Mucosa of descending colon (tissue), 3 donors: ENCODE data around the gene SLFN14. TPM values are rescaled to one million over a fixed set of nuclear protein-coding genes. Genes with fewer than 3 reads are reported as not detected.
A peak's percentile ranks its signal among the peaks of the same experiment; 100 is the strongest.
"Not testable (repeated sequence)": the region's sequence is repeated elsewhere in the genome, so short reads cannot be mapped to it uniquely, and the experiment has no call there.

Experiments used
- ATAC-seq: fragments of 200-7000 bp; cut with Tn5 transposase; one replicate; pipeline ENCODE4 v1.9.1; 2020; ENCODE audit warnings: mild to moderate bottlenecking, moderate library complexity
- DNase-seq, 3 donors: peaks; one replicate each; pipeline ENCODE4 v3.0.0-alpha.2; 2020
- H3K36me3 ChIP-seq: fragments of 200-600 bp; one replicate; pipeline ENCODE4 v1.8.0; 2021; ENCODE audit warnings: low read depth, mild to moderate bottlenecking
- H3K4me1 ChIP-seq: fragments of 200-600 bp; one replicate; pipeline ENCODE4 v1.8.0; 2021; ENCODE audit warnings: low read depth, mild to moderate bottlenecking
- H3K4me3 ChIP-seq: fragments of 200-600 bp; one replicate; pipeline ENCODE4 v1.8.0; 2021; ENCODE audit warnings: mild to moderate bottlenecking
- H3K9me3 ChIP-seq: fragments of 200-600 bp; one replicate; pipeline ENCODE4 v1.8.0; 2021; ENCODE audit warnings: mild to moderate bottlenecking
- CTCF ChIP-seq: fragments of 200-600 bp; IDR thresholded peaks from one replicate; pipeline ENCODE4 v1.8.0; 2022; ENCODE audit warnings: antibody characterized with exemption, mild to moderate bottlenecking
- intact Hi-C, 2 donors: fragments of 100-400 bp; cut with DNase I in 1 of 2; cut with micrococcal nuclease in 1 of 2; formaldehyde crosslinking; loops; one replicate each; pipeline versions ENCODE4 v1.11.0 to v1.11.1; 2022; cut with DNase I, micrococcal nuclease
- total RNA-seq, 3 donors: library from RNA; stranded (reverse); fragmentation: NEBNext Ultra II Directional in 2 of 3; extraction: Animal tissue kit (Norgen Biotek cat#: 25700) in 2 of 3; gene quantifications; one replicate each; pipeline versions ENCODE4 v1.2.1 to v1.2.4, GENCODE V29; 2021 to 2023
- donor health status: DM: no; HTN: no; CAD: no; lungs with moderate emphysema.
- donor health status: DM: no; HTN: no; CAD: no.
- donor health status: DM: no; HTN: yes; CAD: no.

The SLFN14 gene
- total RNA-seq, 3 donors from 2014 or later = not detected

DNA sequence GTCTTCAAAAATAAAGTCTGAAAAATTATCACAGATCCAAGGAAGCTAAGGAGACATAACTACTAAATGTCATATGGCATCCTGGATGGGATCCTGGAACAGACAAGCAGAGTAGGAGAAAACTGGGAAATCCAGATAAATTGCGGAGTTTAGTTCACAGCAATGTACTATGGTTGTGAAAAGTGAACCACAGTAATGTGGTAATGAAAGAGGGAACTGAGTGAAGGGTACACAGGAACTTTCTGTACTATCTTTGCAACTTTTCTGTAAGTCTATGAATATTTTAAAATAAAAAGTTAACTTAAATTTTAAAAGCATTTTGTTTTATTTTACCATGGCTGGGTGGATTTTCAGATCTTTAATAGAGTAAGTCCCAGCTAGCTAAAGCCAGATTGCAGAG, 39.5 kb downstream of the SLFN14 start:
- no peaks in the 10 kb centered on the region for H3K36me3 ChIP-seq
- ATAC-seq (no peak), DNase-seq (no peak)
- H3K4me3 ChIP-seq = no peak overlapping the region
- H3K9me3 ChIP-seq = no peaks in the 10 kb centered on the region
- TF ChIP-seq CTCF = no peak
- intact Hi-C loops = no loop called here
- H3K4me1 ChIP-seq = no peaks in the 10 kb centered on the region

DNA sequence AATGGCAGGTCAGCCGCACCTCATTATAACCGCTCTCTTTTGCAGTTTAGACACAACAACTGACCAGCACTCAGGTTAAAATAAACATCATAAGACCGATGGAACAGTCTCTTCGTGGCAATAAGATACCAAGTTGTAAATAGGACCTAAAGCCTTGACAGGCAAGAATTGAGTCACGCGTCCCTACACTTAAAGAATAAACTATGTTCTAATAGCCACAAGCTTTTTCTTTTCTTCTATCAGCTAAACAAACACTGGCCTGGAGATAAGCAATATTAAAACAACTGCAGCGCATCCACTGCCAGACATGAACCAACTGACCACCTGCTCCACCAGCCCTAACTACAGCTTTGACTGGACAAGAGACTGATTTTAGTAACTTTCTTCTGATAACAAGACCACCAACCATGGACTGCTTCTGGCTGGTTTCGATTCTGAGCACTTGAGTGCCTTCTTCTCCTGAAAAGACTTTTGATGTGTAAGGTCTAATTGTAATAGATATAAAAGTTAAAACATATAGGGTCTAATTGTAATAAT, 40.6 kb downstream of the SLFN14 start:
- no peak for ATAC-seq
- intact Hi-C loops = no loop called here
- H3K4me3 ChIP-seq = no peak overlapping the region

GRCh38 chr17:35519439-35519838, 41.2 kb downstream of the SLFN14 start:
- Histone ChIP-seq H3K9me3 (no peaks in the 10 kb centered on the region), H3K4me3 (no peak overlapping the region), H3K4me1 (no peaks in the 10 kb centered on the region), H3K36me3 (no peaks in the 10 kb centered on the region)
- intact Hi-C loops = no loop called here
- ATAC-seq (peak; percentile 71), DNase-seq (no peak)
- TF ChIP-seq CTCF = no peak

More for the DNA sequence above, 40.6 kb downstream of the SLFN14 start:
- Histone ChIP-seq H3K36me3 (no peaks in the 10 kb centered on the region), H3K9me3 (no peaks in the 10 kb centered on the region), H3K4me1 (no peaks in the 10 kb centered on the region)
- no peak for DNase-seq
- no peak for TF ChIP-seq CTCF

DNA sequence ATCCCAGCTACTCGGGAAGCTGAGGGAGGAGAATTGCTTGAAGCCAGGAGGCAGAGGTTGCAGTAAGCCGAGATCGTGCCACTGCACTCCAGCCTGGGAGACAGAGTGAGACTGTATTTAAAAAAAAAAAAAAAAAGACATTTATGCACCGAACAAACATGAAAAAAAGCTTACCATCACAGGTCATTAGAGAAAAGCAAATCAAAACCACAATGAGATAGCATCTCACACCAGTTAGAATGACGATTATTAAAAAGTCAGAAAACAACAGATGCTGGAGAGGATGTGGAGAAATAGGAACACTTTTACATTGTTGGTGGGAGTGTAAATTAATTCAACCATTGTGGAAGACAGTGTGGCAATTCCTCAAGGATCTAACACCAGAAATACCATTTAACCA, 42.2 kb downstream of the SLFN14 start:
- ATAC-seq, DNase-seq, intact Hi-C loops, H3K4me1 ChIP-seq, H3K36me3 ChIP-seq, H3K9me3 ChIP-seq, H3K4me3 ChIP-seq: not testable (repeated sequence)

DNA sequence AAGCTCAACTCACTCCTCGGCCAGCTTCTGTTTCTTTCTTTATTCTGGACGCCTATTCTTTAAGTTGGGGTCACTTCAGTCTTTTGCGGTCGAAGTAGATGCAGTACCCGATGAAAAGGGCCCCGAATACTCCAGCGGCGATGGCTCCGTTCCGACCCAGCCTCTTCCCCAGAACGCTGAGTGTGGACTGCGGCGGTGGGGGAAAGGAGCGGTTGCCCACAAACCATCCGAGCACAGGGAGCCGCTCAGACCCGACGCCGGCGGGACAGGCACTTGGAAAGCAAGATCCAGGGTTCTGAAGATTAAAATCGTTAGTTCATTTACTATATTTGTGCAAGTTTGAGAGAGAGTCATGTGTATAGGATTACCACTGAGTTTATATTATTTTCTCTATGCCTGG, 45.6 kb downstream of the SLFN14 start:
- TF ChIP-seq CTCF = no peak
- intact Hi-C loops = no loop called here

GRCh38 chr17:35514564-35514963, 46.1 kb downstream of the SLFN14 start:
- TF ChIP-seq CTCF = no peak
- no peaks in the 10 kb centered on the region for H3K36me3 ChIP-seq
- intact Hi-C loops = no loop called here
- no peaks in the 10 kb centered on the region for H3K9me3 ChIP-seq
- H3K4me3 ChIP-seq = no peak overlapping the region
- ATAC-seq (no peak), DNase-seq (no peak)
- H3K4me1 ChIP-seq = no peaks in the 10 kb centered on the region

More for the DNA sequence above, 45.6 kb downstream of the SLFN14 start:
- Histone ChIP-seq H3K36me3 (no peaks in the 10 kb centered on the region), H3K4me1 (no peaks in the 10 kb centered on the region), H3K4me3 (no peak overlapping the region), H3K9me3 (no peaks in the 10 kb centered on the region)
- DNase-seq (no peak), ATAC-seq (no peak)

Other genes starting within 250 kb of the SLFN14 start
- 10 to 100 TPM in 2 of 3 donors, 1 to 10 TPM in 1; 4.2 to 19.5 (median 10.3) TPM for gene SLFN11, start 187.2 kb downstream of the SLFN14 start, total RNA-seq
- 1 to 10 TPM; 1.5 to 5.5 (median 3.1) TPM for gene SLFN12, start 128.3 kb downstream of the SLFN14 start, total RNA-seq
- 10 to 100 TPM in 1 of 3 donors, 1 to 10 TPM in 2; 5.8 to 12.9 (median 8.2) TPM for gene SLFN13, start 112.1 kb downstream of the SLFN14 start, total RNA-seq
- gene SLFN12L, start 23.1 kb downstream of the SLFN14 start, total RNA-seq = 1 to 10 TPM; 1.5 to 2.9 (median 2.9) TPM
- gene PEX12, start 17.8 kb upstream of the SLFN14 start, total RNA-seq = 1 to 10 TPM; 2.8 to 4.9 (median 3.8) TPM
- 100 to 1,000 TPM; 127 to 177 (median 153) TPM for gene AP2B1, start 26.5 kb upstream of the SLFN14 start, total RNA-seq
- gene RASL10B, start 170.8 kb upstream of the SLFN14 start, total RNA-seq = 1 to 10 TPM in 1 of 3 donors, under 1 TPM in 1, not detected in 1; 0.65 to 4.6 TPM
- not detected for gene GAS2L2, start 192.4 kb upstream of the SLFN14 start, total RNA-seq
- not detected for gene C17orf50, start 200.1 kb upstream of the SLFN14 start, total RNA-seq
- 10 to 100 TPM; 31.0 to 82.4 (median 43.7) TPM for gene MMP28, start 234.8 kb upstream of the SLFN14 start, total RNA-seq
- gene TAF15, start 248.7 kb upstream of the SLFN14 start, total RNA-seq = 100 to 1,000 TPM; 131 to 165 (median 159) TPM